Activated T-cell treated with anti-CD3 and anti-CD28 coated beads, Interleukin-2, amount 50 U/mL, for 4 hours (primary cell): ENCODE data around the gene DEPDC1. TPM values are rescaled to one million over a fixed set of nuclear protein-coding genes. Genes with fewer than 3 reads are reported as not detected.

Experiments used
- total RNA-seq, 3 donors: library from RNA; stranded (reverse); gene quantifications; one replicate each; pipeline ENCODE4 v1.2.1, GENCODE V29; 2021

The DEPDC1 gene
- total RNA-seq, 3 donors from 2014 or later = 0.20 to 0.49 (median 0.45) TPM

Other genes starting within 250 kb of the DEPDC1 start
- not detected for gene RPE65, start 47.1 kb downstream of the DEPDC1 start, total RNA-seq